RKO (cell line): ENCODE measurements around the gene PIP5KL1.

Experiments
- DNase-seq: peaks from one replicate; pipeline ENCODE4 v3.0.0-alpha.2; 2016; ENCODE audit warnings: low spot score

The PIP5KL1 gene

DNA sequence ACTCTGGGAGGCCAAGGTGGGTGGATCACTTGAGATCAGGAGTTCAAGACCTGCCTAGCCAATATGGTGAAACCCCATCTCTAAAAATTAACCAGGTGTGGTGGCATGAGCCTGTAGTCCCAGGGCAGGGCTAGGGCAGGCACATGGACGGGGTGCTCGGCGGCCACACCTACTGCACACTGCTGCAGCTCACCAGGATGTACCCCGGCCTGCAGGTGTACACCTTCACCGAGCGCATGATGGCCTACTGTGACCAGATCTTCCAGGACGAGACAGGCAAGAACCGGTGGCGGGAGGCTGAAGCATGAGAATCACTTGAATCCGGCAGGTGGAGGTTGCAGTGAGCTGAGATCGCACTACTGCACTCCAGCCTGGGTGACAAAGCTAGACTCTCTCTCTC is 16.9 kb downstream of the PIP5KL1 start:
- DNase-seq = no peak

DNA sequence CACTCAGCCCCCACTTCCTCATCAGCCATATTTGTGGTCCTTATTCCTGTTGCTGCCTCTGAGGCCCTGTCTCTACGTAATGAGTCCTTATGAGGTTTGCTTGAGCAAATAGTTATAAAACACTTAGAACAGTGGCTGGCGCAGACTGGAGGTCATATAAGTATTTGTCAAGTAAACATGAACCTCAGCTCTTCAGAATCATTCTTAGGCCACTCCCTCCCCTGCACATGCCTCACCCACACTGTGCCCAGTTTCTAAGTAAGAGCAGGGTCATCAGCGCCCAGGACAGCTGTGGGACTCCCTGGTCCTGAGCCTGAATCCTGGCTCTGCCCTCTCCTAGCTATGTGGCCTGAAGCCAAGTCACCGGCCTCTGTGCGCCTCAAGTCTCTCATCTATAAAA is 17.7 kb downstream of the PIP5KL1 start:
- peak; percentile 85 for DNase-seq

DNA sequence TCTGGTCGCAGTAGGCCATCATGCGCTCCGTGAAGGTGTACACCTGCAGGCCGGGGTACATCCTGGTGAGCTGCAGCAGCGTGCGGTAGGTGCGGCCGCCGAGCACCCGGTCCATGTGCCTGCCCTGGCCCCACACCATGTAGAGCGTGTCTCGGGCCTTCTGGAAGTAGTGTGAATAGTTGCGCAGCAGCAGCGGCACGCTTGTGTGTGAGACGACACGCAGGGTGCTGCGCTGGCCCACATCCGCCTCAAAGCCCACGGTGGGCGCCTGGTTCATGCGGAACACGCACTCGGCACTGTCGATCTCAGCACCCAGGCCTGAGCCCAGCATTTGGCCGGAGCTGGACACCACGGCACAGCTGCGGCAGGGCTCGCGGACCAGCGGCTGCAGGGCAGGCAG is 18.3 kb downstream of the PIP5KL1 start:
- DNase-seq = no peak

DNA sequence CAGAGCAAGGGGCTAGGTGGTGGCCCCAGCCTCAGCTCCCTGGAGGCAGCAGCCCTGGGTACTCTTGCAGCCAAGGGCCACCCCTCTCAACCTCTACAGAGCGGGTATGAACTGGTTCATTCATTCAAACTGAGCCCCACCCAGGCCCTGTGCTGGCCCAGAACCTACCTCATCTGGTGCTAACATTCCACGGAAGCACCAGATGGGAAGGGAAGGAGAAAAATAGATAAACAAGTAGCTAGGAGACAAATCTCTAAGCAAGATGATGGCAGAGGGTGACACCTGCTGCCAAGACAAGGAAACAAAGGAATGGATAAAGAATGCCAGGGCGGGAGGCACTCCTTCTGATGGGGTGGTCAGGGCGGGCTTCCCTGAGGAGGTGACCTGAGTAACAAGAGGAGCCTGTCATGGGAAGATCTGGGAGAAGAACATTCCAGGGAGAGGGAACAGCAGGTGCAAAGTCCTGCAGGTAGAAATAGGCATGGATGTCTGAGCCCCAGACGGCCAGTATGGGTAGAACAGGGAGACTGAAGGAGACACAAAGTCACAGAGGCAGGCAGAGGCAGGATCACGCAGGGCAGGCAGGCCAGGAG is 19.9 kb downstream of the PIP5KL1 start:
- peak; percentile 69 for DNase-seq

DNA sequence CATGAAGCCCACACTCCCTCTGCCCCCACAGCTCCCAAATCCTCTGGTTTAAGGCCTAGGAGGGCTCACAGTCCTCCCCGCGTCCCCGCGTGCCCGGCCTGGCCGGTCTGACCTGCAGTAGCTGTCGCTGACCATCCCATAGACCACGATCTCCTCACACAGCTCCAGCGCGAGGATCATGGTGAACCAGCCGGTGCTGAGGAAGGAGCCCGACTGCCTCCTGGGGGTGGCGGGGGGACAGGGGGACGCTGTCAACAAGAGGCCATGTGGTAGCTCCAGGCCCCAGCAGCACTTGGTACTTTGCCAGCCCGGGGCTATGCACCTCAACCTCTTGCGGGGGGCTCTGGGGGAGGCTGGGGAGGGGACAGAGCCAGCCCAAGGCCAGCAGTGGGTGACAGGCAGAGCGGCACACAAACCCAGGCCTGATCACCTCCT is 20.7 kb downstream of the PIP5KL1 start:
- DNase-seq = no peak

DNA sequence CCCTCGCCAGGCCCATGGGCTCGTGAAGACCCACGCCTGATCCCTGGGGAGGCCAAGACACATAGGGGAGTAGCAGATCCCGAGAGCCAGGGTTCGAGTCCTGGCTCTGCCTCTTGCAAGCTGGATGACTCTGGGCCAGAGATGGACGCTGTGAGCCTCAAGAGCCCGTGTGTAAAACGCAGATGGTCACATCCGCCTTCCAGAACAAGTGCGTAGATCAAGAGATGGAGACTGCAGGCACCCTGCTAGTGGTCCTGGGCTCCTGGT is 22.0 kb downstream of the PIP5KL1 start:
- DNase-seq = no peak

DNA sequence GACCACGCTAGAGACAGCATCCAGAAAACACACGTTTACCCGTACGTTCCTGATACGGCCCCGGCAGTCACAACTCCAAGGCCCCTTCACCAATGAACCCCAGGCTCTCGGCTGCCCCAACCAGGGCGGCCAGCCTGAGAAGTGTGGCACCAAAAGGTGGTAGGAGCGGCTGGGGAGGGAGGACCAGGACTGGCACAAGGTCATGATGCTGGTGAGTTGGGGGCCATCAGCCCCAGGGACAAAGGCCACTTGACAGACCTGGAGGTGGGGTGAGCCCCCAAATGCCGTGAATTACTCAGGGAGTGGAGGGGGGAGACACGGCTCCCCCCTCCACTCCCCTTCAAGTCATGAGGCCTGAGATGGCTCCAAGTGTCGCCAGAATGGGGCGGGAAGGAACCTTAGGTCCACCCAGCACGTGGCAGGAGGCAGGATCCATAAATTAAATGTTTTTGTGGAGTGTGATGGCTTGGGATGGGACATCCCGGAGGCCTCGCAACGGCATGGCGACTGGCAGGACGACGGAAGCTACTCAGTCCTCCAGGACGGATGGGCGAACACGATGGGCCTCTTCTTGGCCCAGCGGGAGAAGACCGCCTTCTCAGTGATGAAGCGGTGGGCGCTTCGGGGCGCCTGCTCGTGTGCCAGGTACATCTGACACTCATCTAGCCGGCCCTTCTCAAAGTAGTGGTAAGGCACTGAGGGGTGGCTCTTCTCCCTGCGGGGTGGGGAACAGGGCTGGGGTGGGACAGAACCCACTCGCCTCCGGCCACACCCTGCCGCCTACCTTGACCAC is 22.5 kb downstream of the PIP5KL1 start:
- no peak for DNase-seq

DNA sequence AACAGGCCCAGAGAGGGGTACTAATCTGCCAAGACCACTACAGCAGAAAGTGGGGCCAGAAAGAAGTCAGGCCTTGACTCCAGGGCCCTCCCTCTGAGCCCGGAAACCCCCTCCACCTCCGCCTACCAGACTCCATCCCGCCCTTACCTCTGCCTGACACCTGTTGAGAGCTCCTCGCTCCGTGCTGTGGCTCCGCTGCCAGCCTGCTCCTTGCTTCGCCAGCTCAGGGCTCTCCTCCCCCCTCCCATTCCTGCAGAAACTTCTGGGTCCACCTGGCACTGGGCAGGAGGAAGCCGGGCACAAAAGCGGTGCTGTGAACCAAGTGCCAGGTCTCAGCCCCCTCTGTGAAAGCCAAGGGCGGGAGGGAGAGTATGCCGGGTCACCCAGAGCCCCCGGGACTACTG is 24.8 kb downstream of the PIP5KL1 start:
- no peak for DNase-seq

DNA sequence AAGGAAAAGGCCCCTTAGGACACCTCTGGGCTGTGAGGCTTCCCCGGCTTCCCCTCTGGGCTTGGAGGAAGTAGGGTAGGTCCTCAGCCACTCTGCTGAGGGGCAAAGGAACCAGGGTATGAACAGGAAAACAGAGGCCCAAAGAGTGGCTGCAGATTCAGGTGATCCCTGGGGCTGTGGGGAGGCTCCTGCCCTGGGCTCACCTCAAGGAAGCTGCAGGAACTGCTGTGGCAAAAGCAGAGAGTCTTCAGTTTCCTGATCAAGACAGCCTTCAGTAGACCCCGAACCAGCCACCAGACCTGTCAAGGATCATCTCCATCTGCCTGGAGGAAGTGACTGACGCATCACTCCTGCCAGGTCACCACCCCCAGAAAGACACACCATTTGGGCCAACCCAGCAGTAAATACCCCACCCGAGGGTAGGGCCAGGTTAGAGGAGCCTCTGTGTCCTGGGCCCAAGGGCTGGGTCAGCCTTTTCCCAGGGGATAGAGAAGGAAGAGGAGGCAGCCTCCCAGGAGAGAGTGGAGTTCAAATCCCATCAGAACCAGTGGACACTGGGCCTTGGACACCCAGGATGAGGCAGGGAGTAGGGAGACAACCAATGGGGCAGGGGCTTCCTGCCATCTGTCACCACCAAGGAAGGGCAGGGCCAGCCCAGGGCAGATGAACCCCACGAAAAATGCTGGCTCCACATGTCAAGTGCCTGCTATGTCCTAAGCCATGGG is 25.4 kb downstream of the PIP5KL1 start:
- DNase-seq = peak; percentile 69

DNA sequence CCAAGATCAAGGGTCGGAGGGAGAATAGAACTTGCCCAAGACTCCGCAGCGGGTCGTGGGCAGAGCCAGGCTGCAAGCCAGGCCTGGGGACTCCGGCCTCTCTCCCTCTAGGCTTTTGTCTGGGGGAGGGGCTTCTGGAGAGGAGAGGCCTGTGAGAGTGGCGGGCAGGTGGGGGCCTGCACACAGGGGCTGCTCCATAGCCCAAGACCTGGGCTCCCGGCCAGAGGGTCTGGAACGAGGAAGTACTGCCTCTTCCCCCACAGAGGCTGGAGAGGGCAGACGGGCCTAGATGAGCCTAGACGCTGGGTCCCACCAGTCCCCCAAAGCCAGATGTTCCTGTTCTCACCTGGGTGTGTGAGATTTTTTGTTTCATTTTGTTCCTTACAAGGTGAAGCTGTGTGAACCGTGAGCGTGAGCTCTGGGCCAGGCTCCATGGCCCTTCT is 26.0 kb downstream of the PIP5KL1 start:
- no peak for DNase-seq

DNA sequence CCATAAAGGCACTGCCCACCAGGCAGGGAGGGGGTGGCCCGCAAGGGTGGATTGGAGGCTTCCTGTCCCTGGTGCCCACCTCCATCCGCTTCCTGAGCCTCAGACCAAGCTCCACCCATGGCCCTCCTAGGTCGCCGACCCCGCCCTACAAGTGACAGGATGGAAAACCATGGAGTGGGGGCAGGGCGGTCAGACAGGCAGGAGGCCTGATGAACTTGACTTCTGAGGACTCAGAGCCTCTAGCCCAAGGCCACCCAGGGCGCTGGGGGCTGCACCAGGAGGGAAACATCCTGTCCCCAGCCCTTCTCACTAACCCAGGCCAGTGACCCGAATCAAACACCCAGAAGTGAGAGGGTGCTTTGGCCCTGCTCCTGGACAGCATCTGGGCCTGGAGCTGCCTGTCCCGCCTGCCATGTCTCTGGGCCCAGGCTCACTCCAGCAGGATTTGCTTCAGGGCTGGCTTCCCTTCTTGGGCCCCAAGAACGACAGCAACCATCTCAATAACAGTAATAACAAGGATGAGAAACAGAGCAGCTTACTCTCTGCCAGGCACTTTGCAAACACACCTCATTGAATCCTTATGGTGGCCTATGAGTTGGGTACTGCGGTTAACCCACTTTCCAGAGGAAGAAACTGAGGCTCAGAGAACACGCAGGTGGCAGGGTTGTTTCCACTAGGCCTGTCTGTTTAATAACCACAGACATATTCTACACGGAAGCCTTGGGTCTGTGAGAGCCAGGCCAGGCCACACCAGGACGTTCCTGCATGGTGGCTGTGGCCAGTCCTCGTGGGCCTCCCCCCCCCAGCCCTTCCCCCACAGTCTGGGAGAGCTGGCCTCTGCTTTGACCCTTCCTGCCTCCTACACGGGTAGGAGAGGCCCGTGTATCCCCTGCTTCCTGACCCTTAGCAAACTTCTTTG is 26.8 kb downstream of the PIP5KL1 start:
- DNase-seq = peak; percentile 84

DNA sequence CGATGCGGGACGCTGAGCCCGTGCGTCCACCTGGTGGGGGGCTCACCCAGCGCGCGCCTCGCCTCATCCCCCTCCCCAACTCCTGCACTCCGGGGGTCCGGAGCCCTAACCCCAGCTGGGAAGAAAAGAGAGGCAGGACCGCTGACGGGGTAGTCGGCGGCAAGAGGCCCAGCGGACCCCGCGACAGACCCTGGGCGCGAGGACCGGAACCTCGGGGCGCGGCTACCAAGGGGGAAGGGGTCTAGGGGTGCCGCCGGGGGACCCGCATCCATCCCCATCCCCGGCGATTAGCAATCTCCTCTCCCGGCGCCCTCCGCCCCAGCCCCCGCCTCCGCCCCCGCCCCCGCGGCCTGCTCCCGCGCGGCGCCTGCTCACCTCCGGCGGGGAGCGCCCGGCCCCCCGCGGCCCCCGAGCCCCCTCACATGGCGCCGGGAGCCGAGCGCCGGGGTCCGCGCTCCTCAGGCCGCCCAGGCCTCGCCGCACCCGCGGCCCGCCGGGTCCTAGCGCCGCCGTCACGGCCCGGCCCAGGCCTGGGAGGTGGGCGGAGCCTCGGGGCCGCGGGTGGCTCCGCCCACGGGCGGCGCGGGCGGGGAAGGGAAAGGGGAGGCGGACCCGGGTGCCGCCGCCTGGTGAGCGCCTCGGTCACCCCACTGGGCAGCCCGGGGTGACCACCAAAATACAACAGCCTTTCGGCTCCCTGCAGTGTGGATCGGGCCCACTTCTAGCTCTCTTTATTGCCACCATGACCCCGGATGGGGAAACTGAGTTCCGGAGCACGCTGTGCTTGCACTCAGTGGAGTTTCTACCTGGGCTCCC is 31.2 kb downstream of the PIP5KL1 start, which contains the start of gene ST6GALNAC6:
TSS of gene ST6GALNAC6 (minus strand) at position 476 of the 816 bp plus-strand sequence. CDS start 1,622 bp downstream, outside the sequence.
- peak; percentile 87 for DNase-seq

DNA sequence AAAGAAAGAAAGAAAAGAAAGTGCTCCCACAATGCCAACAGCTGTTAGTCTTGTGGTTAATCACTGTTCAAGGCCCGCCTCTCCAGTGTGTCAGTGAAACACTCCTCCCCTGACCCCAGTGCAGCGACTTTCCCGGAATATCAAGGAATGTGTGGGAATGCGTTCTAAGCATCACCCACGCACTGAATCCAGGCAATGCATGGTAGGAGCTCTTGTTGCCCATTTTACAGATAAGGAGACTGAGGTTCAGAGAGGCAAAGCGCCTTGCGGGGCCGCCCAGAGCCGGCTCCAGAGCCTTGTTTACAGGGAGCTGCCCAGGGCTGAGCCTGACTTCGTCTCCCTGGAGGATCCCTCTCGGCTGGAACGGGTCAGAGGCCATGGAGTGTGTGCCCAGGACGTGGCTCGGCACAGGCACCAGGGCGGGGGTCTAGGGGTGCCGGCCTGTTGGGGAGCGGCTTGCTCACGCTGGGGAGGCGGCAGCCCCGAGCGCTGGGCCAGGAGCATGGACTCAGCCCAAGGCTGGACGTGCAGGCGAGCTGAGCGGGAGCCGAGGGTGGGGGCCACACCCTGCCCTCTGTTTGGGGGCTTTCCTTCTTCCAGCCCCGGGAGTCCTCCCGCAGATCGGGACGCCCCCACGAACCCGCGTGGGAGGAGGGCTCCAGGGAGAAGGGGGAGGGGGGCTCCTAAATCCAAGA is 32.0 kb downstream of the PIP5KL1 start:
- peak; percentile 94 for DNase-seq

DNA sequence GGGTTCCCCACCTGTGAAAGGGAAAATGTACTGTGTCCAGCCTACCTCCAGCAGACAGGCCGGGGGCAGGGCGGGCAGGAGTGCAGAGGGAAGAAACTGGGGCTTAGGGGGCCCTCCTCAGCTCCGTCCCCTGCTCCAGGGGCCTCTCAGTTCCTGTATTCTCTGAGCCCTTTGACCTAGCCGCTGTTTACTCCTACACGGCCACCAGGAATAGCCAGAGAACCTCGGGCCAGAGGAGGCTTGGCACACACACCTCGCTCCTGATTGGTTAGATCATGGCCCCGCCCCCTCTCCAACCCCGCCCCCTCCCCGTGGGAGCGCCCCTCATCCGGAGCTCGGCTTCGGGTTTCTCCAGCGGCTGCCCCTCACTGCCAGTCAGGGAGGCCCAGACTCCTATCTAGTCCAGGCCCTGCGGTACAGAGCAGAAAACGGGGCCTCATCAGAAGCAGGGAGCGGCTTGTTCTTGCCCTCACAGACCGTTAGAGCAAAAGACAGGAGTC is 33.3 kb downstream of the PIP5KL1 start:
- peak; percentile 87 for DNase-seq

DNA sequence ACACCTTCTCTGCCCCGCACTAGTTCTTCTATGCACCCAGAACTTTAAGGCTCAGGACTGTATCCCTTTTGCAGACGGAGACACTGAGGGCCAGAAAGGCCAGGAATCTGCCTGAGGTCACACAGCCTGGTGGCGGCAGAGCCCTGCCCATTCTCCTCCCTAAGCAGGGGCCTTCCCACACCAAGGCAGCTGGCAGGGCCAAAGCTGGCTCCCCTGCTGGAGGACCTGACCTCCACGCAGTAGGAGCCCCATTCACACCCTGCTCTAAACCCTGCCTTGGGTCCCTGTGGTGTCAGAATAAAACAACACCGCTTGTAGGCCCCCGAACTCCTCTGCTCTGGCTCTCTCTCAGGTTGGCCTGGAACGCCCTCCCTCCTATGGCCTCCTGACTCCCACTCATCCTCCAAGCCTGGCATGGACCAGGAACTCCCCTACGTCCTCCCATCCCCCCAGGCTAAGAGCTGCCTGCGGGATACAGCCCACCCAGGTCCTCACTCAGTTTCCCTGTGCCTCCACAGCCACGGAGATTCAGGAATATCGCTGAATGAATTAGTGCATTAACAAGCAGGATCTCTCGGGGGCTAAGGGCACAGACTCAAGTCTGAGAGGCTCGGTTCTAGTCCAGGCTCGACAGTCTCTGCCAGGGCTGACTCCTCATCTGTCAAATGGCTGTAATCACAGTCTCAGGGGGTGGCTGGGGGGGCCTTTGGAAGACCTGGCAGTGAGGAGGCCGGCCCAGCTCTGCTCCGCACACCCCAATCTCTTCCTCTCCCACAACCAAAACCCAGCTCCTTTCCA is 34.0 kb downstream of the PIP5KL1 start:
- no peak for DNase-seq

DNA sequence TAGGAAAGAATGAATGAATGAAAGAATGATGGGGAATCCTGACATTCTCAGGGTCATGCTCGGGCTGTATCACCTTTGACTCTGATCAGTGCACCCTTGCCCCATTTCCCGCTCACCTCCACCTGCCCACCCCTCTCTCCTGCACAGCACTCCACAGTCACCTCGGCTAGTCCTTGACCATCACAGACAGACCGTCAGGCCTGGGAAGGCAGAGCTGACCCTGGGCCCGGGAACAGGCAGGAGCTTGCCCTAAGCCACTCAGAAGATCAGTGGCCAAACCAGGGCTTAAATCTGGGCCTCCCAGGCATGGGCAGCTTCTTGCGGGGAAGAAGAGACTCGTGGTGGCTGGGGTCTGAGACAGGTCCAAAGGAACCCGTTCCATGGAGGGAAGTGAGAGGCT is 34.8 kb downstream of the PIP5KL1 start:
- DNase-seq = no peak

DNA sequence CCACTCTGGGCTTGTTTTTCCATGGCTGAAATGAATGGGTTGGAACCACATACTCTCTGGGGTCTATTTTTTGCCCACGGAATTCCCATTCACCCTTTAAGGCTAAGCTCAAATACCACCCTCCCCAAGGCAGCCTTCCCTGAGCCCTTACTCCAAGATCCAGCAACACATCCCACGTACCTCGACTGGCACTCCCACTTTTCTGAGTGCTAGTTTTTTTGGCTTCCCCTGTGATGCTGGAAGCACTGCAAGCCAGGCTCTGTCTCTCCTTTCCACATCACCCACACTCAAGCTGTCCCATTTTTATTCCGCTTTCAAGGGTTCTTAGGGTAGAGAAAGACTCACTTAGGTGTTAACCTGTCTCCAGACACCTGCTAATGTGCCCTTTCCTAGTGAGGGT is 37.2 kb downstream of the PIP5KL1 start:
- no peak for DNase-seq

DNA sequence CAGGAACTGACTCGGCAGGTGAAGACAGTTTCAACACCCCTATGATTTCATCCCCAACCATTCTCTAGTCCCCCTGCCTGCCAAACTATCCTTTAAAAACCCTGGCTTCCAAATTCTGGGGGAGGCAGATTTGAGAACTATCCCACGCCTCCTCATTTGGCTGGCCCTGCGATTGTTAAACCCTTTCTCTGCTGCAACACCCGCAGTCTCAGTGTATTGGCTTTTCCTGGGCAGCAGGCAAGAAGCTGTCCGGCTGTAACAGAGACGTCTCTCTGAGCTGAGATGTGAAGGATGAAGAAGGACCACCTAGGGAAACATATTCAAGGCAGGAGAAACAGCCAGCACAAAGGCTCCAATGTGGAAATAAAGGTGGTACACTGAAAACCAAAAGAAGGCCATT is 37.7 kb downstream of the PIP5KL1 start:
- no peak for DNase-seq

DNA sequence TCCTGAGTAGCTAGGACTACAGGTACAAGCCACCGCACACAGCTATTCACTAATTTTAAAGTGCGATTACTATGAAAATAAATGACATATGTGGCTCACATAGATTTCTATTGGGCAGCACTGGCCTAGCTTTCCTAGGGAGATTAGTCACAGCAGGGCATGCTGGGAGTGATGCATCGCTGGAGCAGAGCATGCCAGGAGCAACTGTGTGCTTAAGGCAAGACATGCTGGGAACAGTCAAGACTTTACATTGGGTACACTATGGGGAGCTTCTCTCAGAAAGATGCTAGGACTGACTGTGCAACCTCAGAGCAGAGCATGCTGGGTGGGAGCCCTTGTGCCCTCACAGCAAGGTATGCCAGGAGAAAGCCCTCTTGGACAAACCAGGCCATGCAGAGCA is 40.5 kb downstream of the PIP5KL1 start:
- peak; percentile 77 for DNase-seq

DNA sequence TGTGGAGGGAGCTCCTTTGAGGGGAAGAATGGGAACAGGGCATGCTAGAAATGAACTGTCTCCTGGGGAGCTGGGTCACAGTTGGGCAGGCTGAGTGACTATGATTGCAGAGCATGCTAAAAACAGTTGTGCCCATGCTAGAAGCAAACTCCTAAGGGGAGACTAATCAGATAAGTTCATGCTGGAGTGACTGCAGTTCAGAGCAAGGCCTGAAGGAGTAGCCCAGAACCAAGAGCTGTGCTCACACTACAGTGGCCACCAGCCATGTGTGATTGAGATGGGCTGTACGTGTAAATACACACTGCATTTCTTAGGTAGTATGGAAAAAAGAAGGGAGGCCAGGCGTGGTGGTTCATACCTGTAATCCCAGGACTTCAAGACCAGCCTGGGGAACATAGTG is 42.8 kb downstream of the PIP5KL1 start:
- peak; percentile 75 for DNase-seq
